ENCODE measurements around the gene PDZD2.

PDZD2 gene

DNA sequence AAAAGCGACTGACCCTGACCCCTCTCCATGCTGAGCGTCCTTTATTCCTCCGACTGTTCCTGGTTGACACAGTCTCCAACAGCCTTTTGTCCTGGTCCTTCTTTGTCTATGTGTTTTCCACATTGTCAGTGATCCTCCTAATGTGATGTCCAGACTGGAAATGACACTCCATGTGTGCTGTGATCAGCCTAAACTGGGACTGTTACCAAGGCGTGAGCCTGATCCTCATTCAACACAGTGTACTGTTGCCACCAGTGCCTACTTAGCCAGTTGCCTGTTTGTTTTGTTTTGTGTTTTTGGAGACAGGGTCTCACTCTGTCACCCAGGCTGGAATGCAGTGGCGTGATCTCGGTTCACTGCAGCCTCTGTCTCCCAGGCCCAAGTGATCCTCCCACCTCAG is 343.1 kb downstream of the PDZD2 start:
- FAIRE-seq (no peak), DNase-seq (ENCODE audit: insufficient read length, low spot score) (no peak)
- TF ChIP-seq, protein P1, sequence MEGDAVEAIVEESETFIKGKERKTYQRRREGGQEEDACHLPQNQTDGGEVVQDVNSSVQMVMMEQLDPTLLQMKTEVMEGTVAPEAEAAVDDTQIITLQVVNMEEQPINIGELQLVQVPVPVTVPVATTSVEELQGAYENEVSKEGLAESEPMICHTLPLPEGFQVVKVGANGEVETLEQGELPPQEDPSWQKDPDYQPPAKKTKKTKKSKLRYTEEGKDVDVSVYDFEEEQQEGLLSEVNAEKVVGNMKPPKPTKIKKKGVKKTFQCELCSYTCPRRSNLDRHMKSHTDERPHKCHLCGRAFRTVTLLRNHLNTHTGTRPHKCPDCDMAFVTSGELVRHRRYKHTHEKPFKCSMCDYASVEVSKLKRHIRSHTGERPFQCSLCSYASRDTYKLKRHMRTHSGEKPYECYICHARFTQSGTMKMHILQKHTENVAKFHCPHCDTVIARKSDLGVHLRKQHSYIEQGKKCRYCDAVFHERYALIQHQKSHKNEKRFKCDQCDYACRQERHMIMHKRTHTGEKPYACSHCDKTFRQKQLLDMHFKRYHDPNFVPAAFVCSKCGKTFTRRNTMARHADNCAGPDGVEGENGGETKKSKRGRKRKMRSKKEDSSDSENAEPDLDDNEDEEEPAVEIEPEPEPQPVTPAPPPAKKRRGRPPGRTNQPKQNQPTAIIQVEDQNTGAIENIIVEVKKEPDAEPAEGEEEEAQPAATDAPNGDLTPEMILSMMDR (IDR thresholded peaks at IDR 0.05; ENCODE audit: insufficient read depth, missing control alignments) = no peak

DNA sequence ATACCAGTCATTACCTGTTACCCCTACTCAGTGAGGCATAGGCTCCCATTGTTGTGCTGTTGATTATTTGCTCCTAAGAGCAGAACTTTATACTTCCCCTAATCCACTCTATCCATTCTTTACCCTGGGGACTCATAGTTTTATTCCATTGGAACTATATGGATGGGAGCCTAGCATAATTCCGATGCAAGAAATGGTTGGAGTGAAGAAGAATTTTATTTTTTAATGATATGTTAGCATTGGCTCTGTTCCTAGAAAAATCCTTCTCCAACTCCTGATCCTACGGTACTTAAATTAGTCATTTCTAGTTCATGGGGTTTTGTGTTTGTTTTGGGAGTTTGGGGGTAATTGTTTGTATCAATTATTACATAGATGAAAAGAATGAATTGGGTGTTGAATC is 343.7 kb downstream of the PDZD2 start:
- DNase-seq (ENCODE audit: insufficient read length, low spot score) (no peak), FAIRE-seq (no peak)
- TF ChIP-seq, protein P1 (IDR thresholded peaks at IDR 0.05; ENCODE audit: insufficient read depth, missing control alignments) = no peak

DNA sequence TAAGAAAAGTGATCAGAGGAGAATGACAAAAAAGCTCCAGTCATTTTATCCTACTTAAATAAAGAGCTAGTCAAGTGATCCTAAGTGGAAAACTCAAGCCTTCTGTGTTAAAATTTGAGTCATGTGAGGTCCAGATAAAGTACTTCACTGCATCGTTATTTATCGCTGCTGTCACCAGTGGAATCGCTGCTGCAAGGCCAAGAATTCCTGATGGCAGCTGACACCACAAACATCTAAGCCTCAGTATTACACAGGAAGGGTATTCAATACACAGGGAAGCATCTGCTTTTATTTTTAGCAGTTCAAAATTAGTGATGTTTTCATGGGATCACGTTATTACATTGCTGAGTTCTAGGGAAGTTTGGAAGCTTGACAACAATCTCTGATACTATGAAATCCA is 344.9 kb downstream of the PDZD2 start:
- FAIRE-seq (no peak), DNase-seq (ENCODE audit: insufficient read length, low spot score) (no peak)
- TF ChIP-seq, protein P1 (IDR thresholded peaks at IDR 0.05; ENCODE audit: insufficient read depth, missing control alignments) = no peak

DNA sequence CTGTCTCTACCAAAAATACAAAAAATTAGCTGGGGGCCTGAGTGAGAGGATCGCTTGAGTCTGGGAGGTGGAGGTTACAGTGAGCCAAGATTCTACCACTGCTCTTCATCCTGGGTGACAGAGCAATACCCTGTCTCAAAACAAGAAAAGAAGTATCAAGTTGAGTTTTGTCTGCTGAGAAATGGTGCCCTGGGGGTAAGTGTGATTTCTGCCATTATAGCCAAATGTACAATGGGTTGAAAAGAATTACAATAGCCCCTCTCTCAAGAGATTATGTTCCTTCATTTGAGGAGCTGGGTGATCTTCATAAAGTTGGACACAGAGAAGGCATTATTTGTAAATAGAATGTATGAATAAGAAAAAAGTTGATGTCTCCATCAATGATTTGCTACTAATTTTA is 345.8 kb downstream of the PDZD2 start:
- TF ChIP-seq, protein P1 (IDR thresholded peaks at IDR 0.05; ENCODE audit: insufficient read depth, missing control alignments) = no peak
- no peak for FAIRE-seq
- no peak for DNase-seq (ENCODE audit: insufficient read length, low spot score)

DNA sequence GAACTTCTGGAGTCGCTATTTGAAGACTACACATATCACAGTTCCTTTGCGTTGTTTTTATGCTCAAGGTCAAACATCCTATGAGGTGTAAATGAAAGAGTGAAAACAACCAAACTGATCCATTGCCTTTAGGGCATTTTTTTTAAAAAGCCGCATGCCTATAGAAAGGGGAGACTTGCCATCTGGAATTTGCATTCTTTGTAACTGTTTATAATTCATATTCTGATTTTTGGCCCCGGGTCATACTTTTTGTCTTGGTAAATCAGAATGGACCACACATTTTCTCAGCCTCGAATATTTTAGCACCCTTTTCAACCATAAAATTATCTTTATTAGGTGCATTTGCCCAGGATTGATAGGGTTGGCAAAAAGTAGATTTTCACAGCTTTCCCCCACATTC is 347.2 kb downstream of the PDZD2 start:
- TF ChIP-seq, protein P1 (IDR thresholded peaks at IDR 0.05; ENCODE audit: insufficient read depth, missing control alignments) = no peak
- FAIRE-seq (no peak), DNase-seq (ENCODE audit: insufficient read length, low spot score) (no peak)

DNA sequence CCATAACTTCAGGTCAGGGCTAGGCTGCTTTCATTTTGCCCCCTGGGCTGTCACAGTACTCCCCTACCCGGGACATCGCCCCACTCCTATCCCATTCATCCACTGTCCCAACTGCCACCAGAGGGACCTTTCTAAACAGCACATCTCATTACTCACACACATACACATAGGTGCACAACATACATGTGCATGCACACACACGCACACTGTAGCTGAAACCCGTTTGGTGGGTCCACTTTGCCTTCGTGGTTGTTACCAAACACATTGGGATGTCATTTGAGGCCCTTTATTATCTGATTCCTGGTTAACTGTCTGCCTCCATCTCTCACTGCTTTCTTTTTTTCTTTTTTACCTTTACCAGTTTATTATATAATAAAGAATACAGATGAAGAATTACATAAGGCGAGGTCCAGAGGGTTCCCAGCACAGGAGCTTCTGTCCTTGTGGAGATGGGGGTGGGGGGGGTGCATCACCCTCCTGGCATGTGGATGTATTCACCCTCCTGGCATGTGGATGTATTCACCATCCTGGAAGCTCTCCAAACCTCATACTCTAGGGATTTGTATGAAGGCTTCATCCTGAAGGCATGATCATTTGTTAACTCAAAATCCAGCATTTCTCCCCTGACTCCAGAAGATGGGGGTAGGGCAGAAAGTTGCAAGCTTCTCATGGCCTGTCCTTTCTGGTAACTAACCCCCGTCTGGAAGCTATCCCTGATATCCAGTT is 349.2 kb downstream of the PDZD2 start:
- TF ChIP-seq, protein P1 (IDR thresholded peaks at IDR 0.05; ENCODE audit: insufficient read depth, missing control alignments) = no peak
- DNase-seq (ENCODE audit: insufficient read length, low spot score) (no peak), FAIRE-seq (no peak)

DNA sequence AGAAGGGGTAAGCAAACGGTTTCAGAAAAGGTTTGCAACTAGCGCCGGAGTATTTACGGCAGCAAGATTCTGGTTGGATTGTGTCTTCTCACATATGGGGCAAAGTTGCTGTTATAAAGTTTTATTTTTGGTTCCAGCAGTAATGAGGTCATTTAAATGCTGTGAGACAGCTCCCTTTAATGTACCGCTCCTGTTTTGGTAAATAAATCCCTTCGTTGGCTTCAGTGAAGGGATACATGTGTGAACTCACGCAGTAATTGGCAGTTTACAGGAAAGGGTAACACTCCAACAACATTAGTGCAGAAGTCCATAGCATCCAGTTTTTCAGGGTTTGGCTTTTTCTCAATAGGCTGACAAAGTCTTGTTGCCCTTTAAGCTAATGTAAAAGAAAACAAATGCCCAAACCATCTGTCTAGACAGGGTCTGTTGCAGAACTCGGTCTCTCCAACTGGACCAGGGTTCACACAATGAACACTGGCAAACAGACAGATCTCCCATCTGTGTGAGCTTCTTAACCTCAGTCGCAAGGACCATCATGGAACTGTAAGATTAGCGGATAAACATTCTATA is 351.2 kb downstream of the PDZD2 start:
- no peak for FAIRE-seq

More for the DNA sequence above, 351.2 kb downstream of the PDZD2 start:
- TF ChIP-seq, protein P1 (IDR thresholded peaks at IDR 0.05; ENCODE audit: insufficient read depth, missing control alignments) = no peak
- DNase-seq (ENCODE audit: insufficient read length, low spot score) = no peak

All from D721Med (cell line).